Colon (tissue), 2 donors: Measurements from ENCODE around the gene PAQR5.

Experiments used
- FAIRE-seq: peaks from 2 replicates; lab custom pipeline; 2012; peaks lifted over from hg19 to GRCh38; lab: Jason Lieb, UNC
- donor health status: control.
- donor health status: control.

Gene PAQR5

GRCh38 chr15:69393831-69394491 is 95.2 kb downstream of the PAQR5 start:
- FAIRE-seq: no peak

DNA sequence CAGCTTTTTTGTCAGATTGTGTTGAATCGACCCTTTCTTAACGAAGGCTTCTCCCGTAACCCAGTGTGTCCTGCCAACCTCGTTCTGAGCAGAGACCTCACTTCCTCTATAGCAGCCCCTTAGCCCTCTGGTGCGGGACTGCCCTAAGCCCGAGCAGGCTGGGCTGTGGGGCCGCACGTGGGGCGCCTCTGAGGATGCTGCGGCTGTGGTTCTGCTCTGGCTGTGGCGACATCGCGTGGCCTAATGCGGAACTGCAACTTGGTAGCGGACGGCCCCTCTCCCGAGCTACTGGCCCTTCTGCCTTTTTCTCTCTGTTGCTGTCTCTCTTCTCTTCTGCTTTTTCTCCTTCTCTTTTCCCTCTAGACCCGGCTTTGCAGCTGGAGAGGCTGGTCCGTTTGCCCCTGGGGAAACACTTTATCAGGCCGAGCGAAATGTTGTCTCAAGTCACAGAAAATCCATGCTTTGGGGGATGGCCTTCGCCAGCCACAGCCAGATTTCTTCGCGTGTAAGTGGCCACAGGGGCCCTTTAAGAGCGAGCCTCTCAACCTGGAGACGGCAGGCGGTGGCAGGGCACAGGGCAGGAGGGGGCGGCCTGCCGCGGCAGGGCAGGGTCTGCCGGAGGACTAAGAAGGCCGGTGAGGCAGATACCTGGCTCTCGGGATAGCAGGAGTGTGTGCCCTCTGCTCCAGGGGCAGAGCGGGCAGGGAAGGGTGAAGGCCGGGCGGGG is 96.0 kb downstream of the PAQR5 start:
- FAIRE-seq: no peak

GRCh38 chr15:69395460-69395859 is 96.7 kb downstream of the PAQR5 start:
- FAIRE-seq: no peak

DNA sequence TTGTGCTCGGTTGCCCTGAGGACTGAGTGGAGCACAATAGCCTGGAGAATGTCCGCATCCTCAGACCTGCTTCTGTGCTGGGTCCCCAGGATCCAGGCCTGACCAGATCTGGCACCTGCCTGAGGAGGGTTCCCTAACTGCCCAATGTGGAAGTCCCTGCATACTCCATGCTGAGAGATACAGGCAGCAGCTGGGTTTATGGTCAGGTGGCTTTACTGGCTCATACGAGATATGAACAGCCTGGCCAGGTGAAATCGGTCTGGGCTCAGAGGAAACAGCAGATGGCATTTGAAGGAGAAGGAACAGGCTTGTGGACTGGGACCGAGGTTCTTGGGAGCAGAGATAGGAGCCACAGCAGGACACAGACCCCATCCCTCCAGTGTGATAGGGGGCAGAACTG is 97.3 kb downstream of the PAQR5 start:
- FAIRE-seq: no peak

DNA sequence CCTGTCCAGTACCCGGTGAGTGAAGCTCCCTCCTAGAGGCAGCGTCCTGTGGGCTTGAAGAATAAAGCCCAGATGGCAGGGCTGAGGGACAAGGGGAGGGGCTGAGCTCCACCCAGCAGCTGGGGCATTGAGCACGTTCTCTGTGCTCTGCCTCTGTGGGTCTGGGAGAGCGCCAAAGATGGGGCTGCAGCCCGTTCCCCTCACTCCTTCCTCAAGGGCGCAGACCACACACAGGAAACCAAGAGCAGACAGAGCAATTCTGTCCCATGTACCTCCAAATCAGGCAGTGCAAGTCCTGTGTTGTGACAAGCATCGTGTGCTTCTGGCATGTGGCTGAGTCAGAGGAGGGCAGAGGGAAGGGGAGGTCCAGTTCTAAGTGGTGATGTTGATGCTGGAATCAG is 99.8 kb downstream of the PAQR5 start:
- FAIRE-seq: no peak

GRCh38 chr15:69400850-69401249 is 102.1 kb downstream of the PAQR5 start:
- FAIRE-seq: no peak

DNA sequence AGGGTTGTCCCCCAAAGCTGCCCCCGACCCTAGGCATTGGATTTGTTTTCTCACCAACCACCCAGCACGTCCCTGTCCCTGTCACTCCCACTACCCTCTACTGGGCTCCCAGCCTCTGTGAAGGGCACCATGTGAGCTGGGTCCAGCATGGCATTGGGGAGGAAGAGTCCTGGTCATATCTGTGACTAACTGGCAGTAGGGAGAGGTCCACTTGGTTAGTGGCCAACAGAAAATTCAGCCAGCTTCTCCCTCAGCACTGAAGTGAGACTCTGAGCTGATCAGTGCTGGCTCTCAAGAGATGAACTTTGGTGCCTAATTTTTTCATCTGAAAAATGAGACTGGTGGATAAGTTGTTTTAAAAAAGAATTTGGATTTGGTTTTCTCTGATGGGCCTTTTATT is 104.1 kb downstream of the PAQR5 start:
- FAIRE-seq: no peak

DNA sequence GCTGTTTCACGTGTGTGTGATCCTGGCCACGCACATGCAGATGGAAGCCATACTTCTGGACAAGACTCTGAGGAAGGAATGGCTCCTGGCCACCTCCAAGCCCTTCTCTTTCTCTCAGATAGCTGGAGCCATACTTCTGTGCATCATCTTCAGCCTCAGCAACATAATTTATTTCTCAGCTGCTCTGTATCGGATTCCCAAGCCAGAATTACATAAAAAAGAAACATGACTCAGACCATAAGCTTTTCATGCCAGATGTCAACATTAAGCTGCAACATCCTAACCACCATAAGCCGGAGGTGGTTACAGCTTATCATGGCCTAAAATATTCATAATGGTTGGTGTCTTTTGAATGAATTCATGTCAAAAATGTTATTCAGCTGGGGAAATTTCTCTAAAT is 104.9 kb downstream of the PAQR5 start:
- no peak for FAIRE-seq

DNA sequence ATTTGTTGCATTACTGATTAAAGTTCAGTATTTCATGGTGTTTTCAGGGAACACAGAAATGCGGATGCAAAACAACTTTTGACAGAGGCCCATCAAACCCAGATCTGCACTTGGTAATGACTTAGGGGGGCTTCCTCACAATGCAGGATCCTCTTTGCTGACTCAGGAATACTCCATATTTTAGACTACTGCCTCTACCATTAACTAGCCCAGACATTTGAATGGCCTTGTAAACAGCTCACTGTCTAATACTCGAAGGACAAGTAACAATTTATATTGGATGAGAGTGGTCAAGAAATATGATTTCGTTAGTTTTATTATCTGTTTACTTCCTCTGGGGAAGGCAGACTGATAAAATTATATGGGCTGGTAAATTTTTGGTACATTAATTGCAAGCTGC is 106.4 kb downstream of the PAQR5 start:
- FAIRE-seq: no peak

DNA sequence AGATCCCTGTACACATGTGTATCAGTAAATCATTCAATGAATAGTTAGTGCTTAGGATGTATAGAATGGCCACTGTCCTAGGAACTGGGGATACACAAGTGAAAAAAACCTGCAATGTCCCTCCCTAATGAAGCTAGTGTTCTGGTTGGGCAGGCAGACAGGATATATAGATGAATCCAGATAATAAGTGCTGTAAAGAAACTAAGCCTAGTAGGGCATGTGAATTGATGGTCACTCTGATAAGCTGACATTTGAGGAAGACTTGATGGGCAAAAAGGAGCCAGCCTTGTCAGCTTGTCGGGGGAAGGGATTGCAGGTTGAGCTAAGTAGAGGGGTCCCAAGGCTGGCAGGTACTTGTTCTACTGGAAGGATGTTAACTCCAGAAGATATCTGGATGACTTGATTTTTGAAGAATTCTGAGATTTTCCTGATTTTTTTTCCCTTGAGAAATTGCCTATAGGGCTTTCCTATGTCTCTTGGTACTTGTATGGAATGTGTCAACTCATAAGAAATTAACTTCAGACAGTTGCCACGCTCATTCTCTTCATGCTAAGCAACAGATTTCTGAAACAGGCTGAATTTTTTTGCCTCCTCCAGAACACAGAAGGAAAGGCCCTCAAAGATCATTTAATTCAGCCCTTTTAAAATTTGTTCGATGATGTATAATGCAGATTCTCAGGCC is 109.1 kb downstream of the PAQR5 start:
- no peak for FAIRE-seq

DNA sequence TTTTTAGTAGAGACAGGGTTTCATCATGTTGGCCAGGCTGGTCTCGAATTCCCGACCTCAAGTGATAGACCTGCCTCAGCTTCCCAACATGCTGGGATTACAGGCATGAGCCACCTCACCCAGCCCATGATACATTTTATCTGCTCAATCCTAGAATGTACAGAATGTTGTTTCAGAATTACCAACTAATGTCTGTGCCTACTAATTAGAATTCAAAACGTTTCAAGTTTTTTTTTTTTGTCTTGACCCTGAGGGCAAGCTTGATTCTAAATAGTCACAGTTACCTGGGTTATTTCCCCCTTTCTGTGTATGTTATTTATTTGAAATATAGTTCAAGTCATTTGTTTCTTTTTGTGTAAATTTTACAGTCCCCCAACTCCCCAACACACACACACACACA is 110.1 kb downstream of the PAQR5 start:
- no peak for FAIRE-seq

GRCh38 chr15:69410248-69410874 is 111.6 kb downstream of the PAQR5 start:
- FAIRE-seq: no peak

GRCh38 chr15:69412274-69412673 is 113.6 kb downstream of the PAQR5 start:
- FAIRE-seq: no peak

GRCh38 chr15:69412701-69413100 is 114.0 kb downstream of the PAQR5 start:
- no peak for FAIRE-seq

DNA sequence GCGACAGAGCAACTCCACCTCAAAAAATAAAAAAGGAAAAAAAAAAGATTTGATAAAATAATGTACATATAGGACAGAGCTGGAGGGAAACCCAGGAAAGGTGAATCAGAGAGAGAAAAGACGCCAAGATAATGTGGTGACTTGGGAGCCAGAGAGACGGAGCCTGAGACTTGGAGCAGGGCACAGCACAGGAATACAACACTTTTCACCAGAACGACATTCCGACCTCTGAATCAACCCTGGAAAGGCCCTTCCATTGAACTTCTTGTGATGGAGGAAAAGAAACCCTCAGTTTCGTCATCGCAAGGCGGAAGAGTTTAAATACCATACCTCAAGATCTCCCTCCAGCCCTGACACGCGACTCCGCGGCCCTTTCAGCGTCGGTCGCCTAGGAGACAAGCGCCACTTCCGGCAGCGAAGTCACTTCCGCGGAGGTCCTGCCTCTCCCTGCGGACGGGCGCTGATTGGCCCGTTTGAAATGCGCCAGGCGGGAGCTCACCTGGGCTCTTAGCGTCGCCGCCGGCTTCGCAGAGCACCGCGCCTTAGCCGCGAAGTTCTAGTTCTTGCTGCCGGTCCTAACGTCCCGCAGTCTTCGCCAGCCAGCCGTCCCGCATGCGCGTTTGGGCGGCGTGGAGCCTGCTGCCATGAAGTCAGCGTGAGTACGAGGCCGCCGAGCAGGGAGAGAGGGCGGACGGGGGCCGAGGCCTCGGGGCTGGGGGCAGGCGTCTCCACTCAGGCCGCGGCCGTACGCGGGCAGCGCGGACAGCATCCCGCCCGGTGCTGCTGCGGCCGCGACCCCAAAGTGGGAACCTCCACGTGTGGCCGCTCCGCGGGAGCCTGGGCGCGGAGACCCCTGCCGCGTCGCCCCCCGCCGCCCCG is 115.3 kb downstream of the PAQR5 start, which contains the start of gene KIF23:
Gene KIF23, plus strand, starts transcription at position 528 of the 879 bp plus-strand sequence. Its CDS starts 117 bp downstream, at position 645.
- FAIRE-seq: no peak

DNA sequence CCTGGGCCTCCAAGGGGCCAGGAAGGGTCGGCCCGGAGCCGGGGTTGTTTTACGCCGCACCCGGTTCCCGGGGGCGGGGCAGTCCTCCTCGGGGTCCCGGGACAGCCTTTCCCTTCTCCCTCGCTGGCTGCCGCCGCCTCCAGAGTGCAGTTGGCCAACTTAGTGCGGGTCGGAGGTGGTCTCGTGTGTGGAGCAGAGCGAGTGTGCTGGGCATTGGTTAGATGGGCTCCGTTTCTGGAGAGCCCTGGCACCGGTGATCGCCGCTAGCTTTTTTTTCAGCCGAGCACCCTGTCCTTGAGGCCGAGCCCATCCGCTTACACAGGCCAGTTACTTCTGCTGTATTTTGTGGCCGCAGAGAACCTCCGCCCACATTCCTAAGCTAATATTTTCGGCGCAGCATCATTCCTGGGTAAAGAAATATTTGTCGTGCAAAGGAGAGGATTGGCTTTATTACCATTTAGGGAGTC is 116.0 kb downstream of the PAQR5 start:
- no peak for FAIRE-seq

DNA sequence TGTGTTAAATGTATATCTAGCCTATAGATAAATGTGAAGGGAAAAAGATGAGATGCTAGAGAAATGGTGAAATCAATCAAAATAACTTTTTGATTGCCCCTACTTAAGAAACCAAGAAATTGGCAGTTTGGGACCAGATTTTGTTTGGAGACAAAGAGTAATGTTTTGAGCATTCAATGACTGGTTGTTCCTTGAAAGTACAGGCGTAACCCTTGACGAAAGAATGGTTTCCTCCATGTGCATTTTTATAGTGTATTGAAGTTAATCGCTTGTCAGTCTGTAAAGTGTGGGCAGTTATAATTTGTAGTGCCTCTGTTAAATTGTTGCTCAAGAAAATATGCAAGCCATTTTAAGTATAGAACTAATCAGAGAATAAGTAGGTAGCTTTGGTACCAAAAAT is 116.7 kb downstream of the PAQR5 start:
- FAIRE-seq: no peak

GRCh38 chr15:69417581-69417980 is 118.9 kb downstream of the PAQR5 start:
- no peak for FAIRE-seq

- FAIRE-seq: no peak
Measured at GRCh38 chr15:69421498-69421897, 122.8 kb downstream of the PAQR5 start.

GRCh38 chr15:69422336-69422895 is 123.7 kb downstream of the PAQR5 start:
- FAIRE-seq: no peak

DNA sequence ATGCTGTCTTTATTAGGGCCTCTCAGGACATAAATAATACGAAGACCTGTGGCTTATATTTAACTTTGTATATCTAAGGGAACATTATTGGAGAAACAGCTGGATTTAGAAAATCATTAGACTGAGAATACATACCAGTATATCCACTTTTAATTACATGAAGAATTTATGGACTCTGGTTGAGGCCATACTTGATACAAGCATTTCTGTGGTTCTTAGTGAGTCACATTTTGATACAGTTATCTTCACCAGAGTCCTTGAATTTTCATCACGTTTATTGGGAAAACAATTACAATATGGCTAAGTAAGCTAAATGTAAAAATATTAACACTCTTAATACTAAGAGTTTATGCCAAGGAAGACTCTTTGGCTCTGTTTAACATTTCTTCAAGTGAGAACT is 125.3 kb downstream of the PAQR5 start:
- FAIRE-seq: no peak
